ENCODE data around the gene SOX5.

- TF ChIP-seq CTCF (IDR thresholded peaks at IDR 0.05; ENCODE audit: control extremely low read depth in 1 of 3, insufficient read depth in 1 of 3, low read depth in 1 of 3, low read length in 3 of 3) (no peak), SIN3A (conservative IDR thresholded peaks at IDR 0.05 in 1 of 2, IDR thresholded peaks at IDR 0.05 in 1 of 2; ENCODE audit: low read depth in 1 of 2, low read length in 2 of 2) (no peak), E2F6 (IDR thresholded peaks at IDR 0.05) (no peak), SIX5 (IDR thresholded peaks at IDR 0.05; ENCODE audit: low read depth, low read length) (no peak), EP300 (IDR thresholded peaks at IDR 0.05; ENCODE audit: borderline replicate concordance in 1 of 2, low read depth in 2 of 2, low read length in 2 of 2) (no peak), ZNF274 (IDR thresholded peaks at IDR 0.05; ENCODE audit: borderline replicate concordance, extremely low read depth, low read length) (no peak), POLR2A (IDR thresholded peaks at IDR 0.05; ENCODE audit: control extremely low read depth in 1 of 2, low read depth in 2 of 2, low read length in 2 of 2) (no peak), RFX5 (IDR thresholded peaks at IDR 0.05; ENCODE audit: borderline replicate concordance, low read depth, low read length) (no peak), POLR2AphosphoS5 (IDR thresholded peaks at IDR 0.05; ENCODE audit: low read depth, low read length) (no peak), TAF1 (IDR thresholded peaks at IDR 0.05; ENCODE audit: low read depth, low read length) (no peak), MAX (IDR thresholded peaks at IDR 0.05) (no peak), USF2 (IDR thresholded peaks at IDR 0.05; ENCODE audit: low read length) (no peak), KDM5A (IDR thresholded peaks at IDR 0.05; ENCODE audit: low read length) (no peak)
These were observed 423.9 kb downstream of the SOX5 start for GRCh38 chr12:23525450-23526072.
